ENCODE measurements around the gene SEZ6. TPM values are rescaled to one million over a fixed set of nuclear protein-coding genes. Genes with fewer than 3 reads are reported as not detected.
"Not testable (repeated sequence)": the region's sequence is repeated elsewhere in the genome, so short reads cannot be mapped to it uniquely, and the experiment has no call there.

SEZ6 gene
- total RNA-seq, 1 experiment from 2014 or later, result not detected

DNA sequence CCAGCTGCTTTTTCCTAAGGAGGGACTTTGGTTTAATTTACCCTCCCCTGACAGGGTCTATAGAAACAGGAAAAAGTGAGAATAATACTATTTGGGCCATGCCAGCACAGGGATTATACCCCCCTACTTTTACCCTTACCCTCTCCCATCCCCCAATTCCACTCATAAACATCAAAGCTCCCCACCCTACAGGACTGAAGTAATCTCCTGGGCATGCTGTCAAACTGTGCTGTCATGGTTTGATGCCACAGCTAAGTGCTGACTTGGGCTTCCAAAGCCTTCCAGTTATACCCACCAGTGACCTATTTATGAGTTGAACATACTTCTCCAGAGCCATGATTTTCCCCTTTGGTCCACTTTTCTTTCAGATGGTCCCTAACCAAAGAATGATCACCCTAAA, 67.3 kb downstream of the SEZ6 start:
- DNase-seq, result no peak
- intact Hi-C loops (cut with micrococcal nuclease; ENCODE audit: unreplicated experiment), result no loop called here
- Histone ChIP-seq H3K4me3 (no peak overlapping the region), H3K79me2 (ENCODE audit: low read depth) (peaks cover 98% of the 10 kb centered on the region), H3F3A (ENCODE audit: insufficient read depth, low read depth) (peaks cover 50% of the 10 kb centered on the region), H3K4me2 (no peak overlapping the region), H3K27me3 (ENCODE audit: insufficient read depth, low read depth) (no peaks in the 10 kb centered on the region), H3K36me3 (ENCODE audit: low read depth) (peaks cover 19% of the 10 kb centered on the region; the same call in 1 of the 2 replicates), H3K27ac (peak overlapping the region; percentile 15; the same call in 1 of the 2 replicates), H3K4me1 (replicated peaks; ENCODE audit: insufficient read depth) (peaks cover 29% of the 10 kb centered on the region), H3K9me2 (ENCODE audit: insufficient read depth) (no peaks in the 10 kb centered on the region), H4K20me1 (ENCODE audit: insufficient read depth) (peaks cover 52% of the 10 kb centered on the region), H3K9me3 (ENCODE audit: insufficient read depth, low read depth) (no peaks in the 10 kb centered on the region), H2AFZ (no peak overlapping the region)
- POLR2A ChIA-PET (ENCODE audit: unreplicated experiment), result no interaction called here
- TF ChIP-seq EZH2 (IDR thresholded peaks at IDR 0.05; ENCODE audit: low read depth) (no peak), CTCF (conservative IDR thresholded peaks at IDR 0.05) (no peak)
- no TSS peak for BruUV-seq (replicated peaks)
- CTCF ChIA-PET, result no interaction called here

- no TSS peak for BruUV-seq (replicated peaks)
- ChIA-PET POLR2A (ENCODE audit: unreplicated experiment) (interaction anchor here (0.5 kb wide), 1 partner anchor 338 kb away, joined by 3 read pairs; no protein-coding TSS in a partner anchor), CTCF (no interaction called here)
- no peaks in the 10 kb centered on the region for H3K27me3 ChIP-seq (ENCODE audit: insufficient read depth, low read depth)
- no peaks in the 10 kb centered on the region for H3K9me2 ChIP-seq (ENCODE audit: insufficient read depth)
- no peaks in the 10 kb centered on the region for H3K9me3 ChIP-seq (ENCODE audit: insufficient read depth, low read depth)
- H3K4me3 ChIP-seq, result no peak overlapping the region
- peak in 1 of 2 experiments; percentile 89 for DNase-seq
- peaks cover 50% of the 10 kb centered on the region for H3F3A ChIP-seq (ENCODE audit: insufficient read depth, low read depth)
- H3K4me1 ChIP-seq (replicated peaks; ENCODE audit: insufficient read depth), result peaks cover 29% of the 10 kb centered on the region
- intact Hi-C loops (cut with micrococcal nuclease; ENCODE audit: unreplicated experiment), result no loop called here
- H3K79me2 ChIP-seq (ENCODE audit: low read depth), result peaks cover 100% of the 10 kb centered on the region
- peaks cover 53% of the 10 kb centered on the region for H4K20me1 ChIP-seq (ENCODE audit: insufficient read depth)
- H3K27ac ChIP-seq, result peak overlapping the region; percentile 58
- TF ChIP-seq EZH2 (IDR thresholded peaks at IDR 0.05; ENCODE audit: low read depth) (no peak), CTCF (conservative IDR thresholded peaks at IDR 0.05) (no peak)
- H3K4me2 ChIP-seq, result peak overlapping the region; percentile 48
- H2AFZ ChIP-seq, result no peak overlapping the region
- H3K36me3 ChIP-seq (ENCODE audit: low read depth), result peaks cover 12% of the 10 kb centered on the region; the same call in 1 of the 2 replicates
Observed at GRCh38 chr17:28937044-28937729, 68.6 kb downstream of the SEZ6 start.

DNA sequence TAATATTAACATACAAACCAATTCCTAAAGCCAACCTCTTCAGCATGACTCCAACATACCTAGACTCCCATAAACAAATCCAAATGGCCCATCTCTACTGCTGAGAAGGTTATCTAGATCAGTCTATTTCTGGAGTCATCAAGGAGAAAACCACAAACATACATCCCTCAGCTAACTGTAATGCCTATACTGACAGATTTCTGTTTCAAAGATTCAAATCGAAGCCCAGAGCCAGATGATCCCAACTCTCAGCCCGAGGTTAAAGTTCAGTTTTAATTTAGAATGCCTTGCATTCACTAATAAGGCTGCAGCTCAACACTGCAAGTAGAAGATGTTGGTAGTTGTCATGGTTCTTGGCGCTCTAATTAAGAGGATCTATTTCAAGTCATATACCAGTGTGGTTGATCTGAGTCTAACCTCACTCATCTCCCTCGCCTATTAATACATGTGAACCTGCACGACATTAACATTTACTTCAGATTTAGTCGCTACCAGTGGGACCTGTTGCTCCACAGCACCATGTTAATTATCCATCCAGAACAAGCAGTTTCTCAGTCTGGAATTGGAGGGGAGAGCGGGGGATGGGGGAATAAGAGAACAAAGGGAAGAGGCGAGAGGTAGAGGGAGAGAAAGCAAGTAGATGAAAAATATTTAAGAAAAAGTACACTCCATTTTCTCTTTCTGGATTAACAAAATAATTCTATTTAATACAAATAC, 69.9 kb downstream of the SEZ6 start:
- Histone ChIP-seq H2AFZ (no peak overlapping the region), H3F3A (ENCODE audit: insufficient read depth, low read depth) (peaks cover 43% of the 10 kb centered on the region), H3K9me2 (ENCODE audit: insufficient read depth) (no peaks in the 10 kb centered on the region), H3K4me1 (replicated peaks; ENCODE audit: insufficient read depth) (peaks cover 29% of the 10 kb centered on the region), H3K27ac (no peak overlapping the region), H3K79me2 (ENCODE audit: low read depth) (peaks cover 100% of the 10 kb centered on the region), H3K36me3 (ENCODE audit: low read depth) (peaks cover 12% of the 10 kb centered on the region; the same call in 1 of the 2 replicates), H3K4me2 (no peak overlapping the region), H3K27me3 (ENCODE audit: insufficient read depth, low read depth) (no peaks in the 10 kb centered on the region), H3K4me3 (no peak overlapping the region), H4K20me1 (ENCODE audit: insufficient read depth) (peaks cover 45% of the 10 kb centered on the region), H3K9me3 (ENCODE audit: insufficient read depth, low read depth) (no peaks in the 10 kb centered on the region)
- no peak for DNase-seq
- CTCF ChIA-PET, result no interaction called here
- POLR2A ChIA-PET (ENCODE audit: unreplicated experiment), result no interaction called here
- no peak for TF ChIP-seq CTCF (conservative IDR thresholded peaks at IDR 0.05)
- no TSS peak for BruUV-seq (replicated peaks)
- intact Hi-C loops (cut with micrococcal nuclease; ENCODE audit: unreplicated experiment), result no loop called here

DNA sequence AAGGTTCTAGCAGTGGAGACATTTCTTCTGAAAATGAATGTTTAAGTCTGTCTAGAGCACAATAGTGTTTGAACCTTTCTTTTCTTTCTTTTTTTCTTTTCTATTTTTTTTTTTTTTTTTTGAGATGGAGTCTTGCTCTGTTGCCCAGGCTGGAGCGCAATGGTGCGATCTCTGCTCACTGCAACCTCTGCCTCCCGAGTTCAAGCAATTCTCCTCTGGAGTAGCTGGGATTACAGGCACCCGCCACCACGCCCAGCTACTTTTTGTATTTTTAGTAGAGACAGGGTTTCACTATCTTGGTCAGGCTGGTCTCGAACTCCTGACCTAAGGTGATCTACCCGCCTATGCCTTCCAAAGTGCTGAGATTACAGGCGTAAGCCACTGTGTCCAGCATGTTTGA, 71.3 kb downstream of the SEZ6 start:
- H2AFZ ChIP-seq; POLR2A ChIA-PET (ENCODE audit: unreplicated experiment); intact Hi-C loops (cut with micrococcal nuclease; ENCODE audit: unreplicated experiment); H3K4me2 ChIP-seq; H3K27me3 ChIP-seq (ENCODE audit: insufficient read depth, low read depth); CTCF ChIA-PET; H3K4me3 ChIP-seq; H3K27ac ChIP-seq; H3K36me3 ChIP-seq (ENCODE audit: low read depth); DNase-seq; H3K9me3 ChIP-seq (ENCODE audit: insufficient read depth, low read depth); H3K9me2 ChIP-seq (ENCODE audit: insufficient read depth); BruUV-seq (replicated peaks): not testable (repeated sequence)
- Histone ChIP-seq H3K4me1 (replicated peaks; ENCODE audit: insufficient read depth) (peaks cover 29% of the 10 kb centered on the region), H3K79me2 (ENCODE audit: low read depth) (peaks cover 100% of the 10 kb centered on the region), H3F3A (ENCODE audit: insufficient read depth, low read depth) (peaks cover 33% of the 10 kb centered on the region), H4K20me1 (ENCODE audit: insufficient read depth) (peaks cover 43% of the 10 kb centered on the region)

Measured in PC-9 (cell line).